H1 (cell line): ENCODE results near the gene SLC25A22. TPM values are rescaled to one million over a fixed set of nuclear protein-coding genes. Genes with fewer than 3 reads are reported as not detected.

ENCODE experiments used
- CTCF ChIA-PET: fragments of 300-600 bp; sonication (Branson Sonifier 250); formaldehyde crosslinking; loops from one replicate; lab custom pipeline; 2021; ENCODE audit not compliant: partially characterized antibody; lab: Charles Lee
- POLR2A ChIA-PET: fragments of 300-600 bp; sonication (Branson Sonifier 250); formaldehyde crosslinking; loops from one replicate; lab custom pipeline; 2021; ENCODE audit warnings: inconsistent platforms; ENCODE audit not compliant: partially characterized antibody; lab: Charles Lee
- DNase-seq, 2 experiments: peaks; one replicate each; pipeline versions ENCODE4 v3.0.0 to v3.0.0-alpha.2; 2010 to 2022; ENCODE audit warnings: low spot score in 2 of 2, low read depth in 1 of 2, mixed read lengths in 1 of 2
- FAIRE-seq: peaks from 2 replicates; lab custom pipeline; 2011; peaks lifted over from hg19 to GRCh38; lab: Jason Lieb, UNC
- H2AFZ ChIP-seq: 2 replicates; pipeline ENCODE4 v1.8.1; 2012; ENCODE audit warnings: low read length, inconsistent platforms
- H2AK5ac ChIP-seq: 2 replicates; pipeline ENCODE4 v1.6.1; 2013; ENCODE audit warnings: low read depth, low read length
- H2BK120ac ChIP-seq: replicated peaks from 2 replicates; pipeline ENCODE3; 2013; ENCODE audit warnings: low read depth, low read length, inconsistent platforms
- H2BK12ac ChIP-seq: 2 replicates; pipeline ENCODE4 v1.6.1; 2013; ENCODE audit warnings: low read depth, low read length
- H2BK15ac ChIP-seq: 2 replicates; pipeline ENCODE4 v1.6.1; 2013; ENCODE audit warnings: low read length
- H2BK20ac ChIP-seq: 2 replicates; pipeline ENCODE4 v1.6.1; 2013; ENCODE audit warnings: low read length
- H2BK5ac ChIP-seq: 2 replicates; pipeline ENCODE4 v1.6.1; 2013; ENCODE audit warnings: low read depth, low read length
- H3K14ac ChIP-seq: 2 replicates; pipeline ENCODE4 v1.6.1; 2013; ENCODE audit warnings: inconsistent platforms; ENCODE audit not compliant: insufficient read length
- H3K18ac ChIP-seq: 2 replicates; pipeline ENCODE4 v1.6.1; 2013; ENCODE audit warnings: low read length; ENCODE audit errors: extremely low read depth
- H3K23ac ChIP-seq: 2 replicates; pipeline ENCODE4 v1.6.1; 2013; ENCODE audit warnings: inconsistent platforms; ENCODE audit not compliant: insufficient read length
- H3K23me2 ChIP-seq: 2 replicates; pipeline ENCODE4 v1.6.1; 2013; ENCODE audit warnings: low read depth, low read length
- H3K27ac ChIP-seq: 2 replicates; pipeline ENCODE4 v1.6.1; 2011; ENCODE audit warnings: low read depth, low read length, inconsistent platforms
- H3K27me3 ChIP-seq, 4 experiments: replicated peaks in 1 of 4; 1 replicate in 1 of 4; 2 replicates in 3 of 4; pipeline versions ENCODE4 v1.6.1 to v1.8.1; 2011 to 2013; ENCODE audit warnings: low read length in 3 of 4, mild to moderate bottlenecking in 3 of 4, inconsistent platforms in 2 of 4, mixed read lengths in 2 of 4, moderate library complexity in 1 of 4; ENCODE audit not compliant: control insufficient read depth in 3 of 4, insufficient read depth in 3 of 4; ENCODE audit errors: extremely low read depth in 1 of 4
- H3K36me3 ChIP-seq, 4 experiments: 2 replicates each; pipeline versions ENCODE4 v1.6.1 to v1.8.1; 2011 to 2013; ENCODE audit warnings: mild to moderate bottlenecking in 4 of 4, low read length in 3 of 4, moderate library complexity in 2 of 4, control low read depth in 1 of 4, inconsistent platforms in 1 of 4; ENCODE audit not compliant: insufficient read depth in 4 of 4, control insufficient read depth in 2 of 4
- H3K4ac ChIP-seq: replicated peaks from 2 replicates; pipeline ENCODE3; 2013; ENCODE audit warnings: low read length, low read depth, mixed read lengths, inconsistent platforms; ENCODE audit not compliant: insufficient read length
- H3K4me1 ChIP-seq, 4 experiments: replicated peaks in 1 of 4; 1 replicate in 1 of 4; 2 replicates in 3 of 4; pipeline versions ENCODE4 v1.6.1 to v1.8.1; 2011 to 2013; ENCODE audit warnings: low read length in 3 of 4, inconsistent platforms in 2 of 4, mixed read lengths in 1 of 4; ENCODE audit not compliant: insufficient read depth in 4 of 4, control insufficient read depth in 3 of 4
- H3K4me2 ChIP-seq, 2 experiments: 2 replicates each; pipeline versions ENCODE4 v1.6.1 to v1.8.1; 2011 to 2013; ENCODE audit warnings: low read depth in 2 of 2, low read length in 2 of 2, control low read depth in 1 of 2, inconsistent platforms in 1 of 2, mild to moderate bottlenecking in 1 of 2; ENCODE audit not compliant: insufficient read depth in 1 of 2
- H3K4me3 ChIP-seq, 4 experiments: fragments of 200-600, 300-600 bp in 1 of 4; sonication (generic), shearing (Covaris generic), sonication (Bioruptor Twin) in 1 of 4; 2 replicates each; pipeline versions ENCODE4 v1.5.1 to v1.8.1; 2011 to 2016; ENCODE audit warnings: low read length in 4 of 4, low read depth in 3 of 4, control low read depth in 2 of 4, inconsistent platforms in 2 of 4, mild to moderate bottlenecking in 2 of 4, mixed read lengths in 1 of 4, moderate library complexity in 1 of 4; ENCODE audit not compliant: insufficient read depth in 2 of 4; ENCODE audit errors: extremely low read depth in 1 of 4
- H3K56ac ChIP-seq: replicated peaks from 2 replicates; pipeline ENCODE3; 2013; ENCODE audit warnings: low read depth, mild to moderate bottlenecking, mixed read lengths, low read length, inconsistent platforms; ENCODE audit not compliant: insufficient read length
- H3K79me1 ChIP-seq: 2 replicates; pipeline ENCODE4 v1.6.1; 2013; ENCODE audit warnings: low read depth, low read length, control low read depth
- H3K79me2 ChIP-seq, 2 experiments: 2 replicates each; pipeline versions ENCODE4 v1.6.1 to v1.8.1; 2012 to 2013; ENCODE audit warnings: low read length in 2 of 2, mild to moderate bottlenecking in 2 of 2, inconsistent platforms in 1 of 2; ENCODE audit not compliant: insufficient read depth in 2 of 2, control insufficient read depth in 1 of 2
- H3K9ac ChIP-seq, 4 experiments: replicated peaks in 1 of 4; 1 replicate in 1 of 4; 2 replicates in 3 of 4; pipeline versions ENCODE4 v1.6.1 to v1.8.1; 2011 to 2013; ENCODE audit warnings: low read depth in 3 of 4, low read length in 3 of 4, control low read depth in 2 of 4, mild to moderate bottlenecking in 2 of 4, moderate library complexity in 2 of 4, inconsistent platforms in 1 of 4; ENCODE audit errors: extremely low read depth in 1 of 4
- H3K9me3 ChIP-seq, 2 experiments: 2 replicates each; pipeline versions ENCODE4 v1.6.1 to v1.8.1; 2012 to 2013; ENCODE audit warnings: mild to moderate bottlenecking in 2 of 2, moderate library complexity in 2 of 2, control low read depth in 1 of 2, inconsistent platforms in 1 of 2, low read depth in 1 of 2, low read length in 1 of 2, mixed read lengths in 1 of 2; ENCODE audit not compliant: insufficient read depth in 2 of 2
- H4K20me1 ChIP-seq, 2 experiments: replicated peaks in 1 of 2; 2 replicates each; pipeline versions ENCODE3 to v1.8.1; 2011 to 2013; ENCODE audit warnings: inconsistent platforms in 2 of 2, low read length in 2 of 2, mild to moderate bottlenecking in 1 of 2; ENCODE audit not compliant: insufficient read depth in 2 of 2, control insufficient read depth in 1 of 2
- H4K5ac ChIP-seq: 2 replicates; pipeline ENCODE4 v1.6.1; 2013; ENCODE audit warnings: low read length, low read depth, mixed read lengths, inconsistent platforms; ENCODE audit not compliant: insufficient read length
- H4K8ac ChIP-seq: 2 replicates; pipeline ENCODE4 v1.8.0; 2013; ENCODE audit warnings: mild to moderate bottlenecking, moderate library complexity, low read length, inconsistent platforms; ENCODE audit not compliant: insufficient read depth; ENCODE audit errors: extremely low read depth
- H4K91ac ChIP-seq: replicated peaks from 2 replicates; pipeline ENCODE3; 2013; ENCODE audit warnings: low read length, mixed read lengths, inconsistent platforms; ENCODE audit not compliant: insufficient read length
- SP2 ChIP-seq: IDR thresholded peaks from 2 replicates; pipeline ENCODE4 v1.6.1; 2012; ENCODE audit warnings: mild to moderate bottlenecking, low read length, inconsistent platforms
- WGBS, 2 experiments: shearing (Covaris generic) in 1 of 2; methylation state at CpG; one replicate each; pipeline versions ENCODE4 v1.1.6 to v1.1.7; 2013 to 2015; ENCODE audit warnings: low lambda C conversion rate in 2 of 2, mixed read lengths in 2 of 2, inconsistent platforms in 1 of 2, low coverage in 1 of 2, missing lambda C conversion rate in 1 of 2; ENCODE audit not compliant: insufficient replicate concordance in 2 of 2, insufficient coverage in 1 of 2, insufficient read length in 1 of 2; ENCODE audit errors: extremely low coverage in 1 of 2, missing lambda C conversion rate in 1 of 2; 5-methylcytosine and 5-hydroxymethylcytosine counted together
- polyA plus RNA-seq, 7 experiments: library from polyadenylated mRNA; depleted of rRNA in 3 of 7; stranded (reverse) in 5 of 7; unstranded in 2 of 7; fragments of >200 nt in 5 of 7; fragments of 200-250 nt in 2 of 7; gene quantifications; 1 replicate in 5 of 7; 2 replicates in 1 of 7; 4 replicates in 1 of 7; pipeline versions ENCODE4 v1.2.1 to v1.2.3, GENCODE V29; 2011 to 2013; ENCODE audit warnings: missing spikeins in 2 of 7, mixed read lengths in 2 of 7
- total RNA-seq: library from RNA; stranded (reverse); fragmentation: NEBNext Ultra II Directional; extraction: Animal tissue kit (Norgen Biotek cat#: 25700); gene quantifications from 2 replicates; pipeline ENCODE4 v1.2.1, GENCODE V29; 2021

Gene SLC25A22
- total and polyA plus RNA-seq, 2 of the 8 experiments (the other 6 are each of a cell fraction or from before 2014, with no cell fraction given): 31.5 to 48.0 TPM

DNA sequence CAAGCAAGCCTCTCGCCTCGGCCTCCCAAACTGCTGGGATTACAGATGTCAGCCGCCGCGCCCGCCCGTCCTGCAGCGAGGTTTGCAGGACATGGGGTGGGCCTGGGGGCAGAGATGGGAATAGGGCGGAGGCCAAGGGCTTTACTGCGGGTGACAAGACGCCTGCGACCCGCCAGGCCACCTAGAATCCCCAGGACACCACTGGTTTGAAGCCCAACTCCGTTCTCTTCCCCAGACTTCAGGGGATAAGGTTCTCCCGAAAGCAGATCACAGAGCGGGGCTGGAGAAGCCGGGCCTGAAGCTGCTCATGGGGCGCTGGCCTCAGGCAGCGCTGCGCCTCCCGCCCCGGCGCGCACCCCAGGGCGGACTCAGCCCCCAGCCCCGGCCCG is 43.9 kb upstream of the SLC25A22 start:
- WGBS, 2 experiments: 4% methylated on average over 9 of the region's 27 CpGs; no CpG with 5 or more reads in 1 of the 2 experiments
- Histone ChIP-seq H4K20me1 (peaks cover 7 to 40% of the 10 kb centered on the region in 2 experiments), H3K36me3 (peaks cover 10 to 27% (median 24%) of the 10 kb centered on the region in 4 experiments; a peak in 7 of 8 replicates), H2BK15ac (no peak overlapping the region), H2AFZ (no peak overlapping the region), H3K4ac (no peak overlapping the region), H2BK20ac (no peak overlapping the region), H3K4me3 (peak overlapping the region; percentile 76 to 96 (median 82)), H4K91ac (no peak overlapping the region), H3K9me3 (no peaks in the 10 kb centered on the region), H4K8ac (no peak overlapping the region; the same call in 1 of the 2 replicates), H3K9ac (peak overlapping the region; percentile 65 to 97 (median 94)), H3K4me2 (peak overlapping the region; percentile 52 to 87), H3K27ac (peak overlapping the region; percentile 99; the same call in 1 of the 2 replicates), H3K23ac (no peak overlapping the region), H3K18ac (no peak overlapping the region), H3K23me2 (peaks cover 21% of the 10 kb centered on the region; the same call in 1 of the 2 replicates), H2BK120ac (no peak overlapping the region), H3K14ac (no peak overlapping the region), H3K4me1 (peaks cover 0 to 34% (median 25%) of the 10 kb centered on the region in 4 experiments; a peak in 6 of 7 replicates), H2BK5ac (peak overlapping the region; percentile 93; the same call in 1 of the 2 replicates), H3K56ac (no peak overlapping the region), H3K27me3 (no peaks in the 10 kb centered on the region; a peak in 2 of 7 replicates), H3K79me2 (peaks cover 0 to 27% of the 10 kb centered on the region in 2 experiments; a peak in 2 of 4 replicates), H3K79me1 (peaks cover 9% of the 10 kb centered on the region; the same call in 1 of the 2 replicates), H2BK12ac (no peak overlapping the region), H4K5ac (no peak overlapping the region), H2AK5ac (no peak overlapping the region)
- POLR2A ChIA-PET: interaction anchor here (0.7 to 40.4 kb wide), 5 partner anchors 15 to 716 kb away, joined by 3 to 1917 read pairs (median 3); partner anchors contain the start of genes CD151, CEND1, CRACR2B and PIDD1
- DNase-seq: no peak
- CTCF ChIA-PET: interaction anchor here (2.0 to 5.2 kb wide), 2 partner anchors 13 to 23 kb away, joined by 7 to 26 read pairs; partner anchors contain the start of genes CRACR2B and PNPLA2
- TF ChIP-seq SP2: no peak
- FAIRE-seq: no peak
